ENCODE results near the gene SOCS7.

Gene SOCS7

DNA sequence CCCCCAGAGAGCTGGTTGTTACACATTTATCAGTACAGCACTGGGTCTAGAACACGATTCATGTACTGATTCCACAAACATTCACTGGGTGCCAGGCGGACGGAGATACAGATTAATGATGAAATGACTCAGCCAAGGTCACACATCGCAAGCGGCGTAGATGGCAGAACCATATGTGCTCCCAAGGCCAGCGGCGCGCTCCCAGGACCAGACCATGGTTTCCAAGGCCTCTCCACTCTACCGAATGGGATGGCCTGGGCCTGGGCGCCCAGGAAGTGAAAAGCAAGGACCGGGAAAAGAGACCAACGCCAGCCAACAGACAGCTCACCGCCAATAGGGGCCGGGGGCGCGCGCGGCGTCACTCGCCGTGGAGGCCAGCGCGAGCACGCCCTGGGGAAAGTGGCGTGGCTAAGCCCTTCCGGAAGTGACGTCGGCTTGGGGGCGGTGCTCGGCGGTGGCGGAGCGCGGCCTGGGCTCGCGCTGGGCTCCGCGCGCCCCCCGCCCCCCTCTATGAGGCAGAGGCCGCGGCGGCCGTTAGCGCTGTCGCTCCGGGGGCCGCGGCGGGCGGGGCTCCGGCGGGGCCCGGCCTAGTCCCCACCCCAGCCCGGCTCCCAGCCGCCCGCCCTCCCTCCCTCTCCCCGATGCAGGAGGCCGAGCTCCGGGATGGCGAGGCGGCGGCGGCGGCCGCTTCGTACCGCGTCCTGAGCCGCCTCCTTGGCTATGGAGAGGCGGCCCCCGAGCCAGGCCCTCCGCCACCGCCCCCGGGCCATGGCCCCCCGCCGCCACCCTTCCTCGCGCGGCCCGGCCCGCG is at the start of gene SOCS7:
SOCS7 (plus strand) TSS at position 433 of the 811 bp plus-strand sequence; CDS start at position 642, 209 bp downstream.
- DNase-seq (ENCODE audit: low read depth), result peak; percentile 83

DNA sequence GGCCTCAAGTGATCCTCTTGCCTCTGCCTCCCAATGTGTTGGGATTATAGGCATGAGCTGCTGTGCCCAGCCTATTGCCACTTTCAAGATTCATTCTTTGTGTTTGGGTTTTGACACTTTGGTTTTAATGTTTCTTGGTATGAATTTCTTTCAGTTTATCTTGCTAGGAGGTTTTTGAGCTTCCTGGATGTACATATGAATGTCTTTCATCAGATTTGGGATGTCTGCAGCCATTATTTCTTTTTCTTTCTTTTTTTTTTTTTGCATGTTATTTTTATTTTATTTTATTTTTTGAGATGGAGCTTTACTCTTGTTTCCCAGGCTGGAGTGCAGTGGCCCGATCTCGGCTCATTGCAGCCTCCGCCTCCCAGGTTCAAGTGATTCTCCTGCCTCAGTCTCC is 36.1 kb upstream of the SOCS7 start:
- DNase-seq (ENCODE audit: low read depth), result no peak

DNA sequence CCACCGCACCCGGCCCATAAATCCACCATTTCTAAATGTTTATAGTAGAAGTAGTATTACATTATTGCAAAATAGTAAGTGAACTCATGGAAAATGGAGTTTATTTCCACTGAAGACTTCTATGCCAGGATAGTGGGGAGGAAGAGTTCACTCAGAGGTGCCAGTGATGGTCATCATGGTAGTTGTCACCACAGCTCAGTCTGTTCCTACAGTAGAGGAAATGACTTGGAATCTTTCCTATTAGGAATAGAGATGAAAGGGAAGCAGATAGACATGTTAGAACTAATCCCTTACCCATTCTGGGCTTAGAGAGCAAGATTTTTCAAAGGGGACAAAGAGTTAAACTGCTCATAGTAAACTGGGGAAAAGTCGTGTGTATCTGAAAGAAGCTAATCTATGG is 34.6 kb upstream of the SOCS7 start:
- DNase-seq (ENCODE audit: low read depth), result no peak

- DNase-seq (ENCODE audit: low read depth), result no peak
These were observed 31.2 kb upstream of the SOCS7 start for GRCh38 chr17:38320482-38320881.

GRCh38 chr17:38322156-38322779 is 29.4 kb upstream of the SOCS7 start:
- DNase-seq (ENCODE audit: low read depth), result no peak

- no peak for DNase-seq (ENCODE audit: low read depth)
These were observed 28.7 kb upstream of the SOCS7 start for GRCh38 chr17:38322897-38323296.

DNA sequence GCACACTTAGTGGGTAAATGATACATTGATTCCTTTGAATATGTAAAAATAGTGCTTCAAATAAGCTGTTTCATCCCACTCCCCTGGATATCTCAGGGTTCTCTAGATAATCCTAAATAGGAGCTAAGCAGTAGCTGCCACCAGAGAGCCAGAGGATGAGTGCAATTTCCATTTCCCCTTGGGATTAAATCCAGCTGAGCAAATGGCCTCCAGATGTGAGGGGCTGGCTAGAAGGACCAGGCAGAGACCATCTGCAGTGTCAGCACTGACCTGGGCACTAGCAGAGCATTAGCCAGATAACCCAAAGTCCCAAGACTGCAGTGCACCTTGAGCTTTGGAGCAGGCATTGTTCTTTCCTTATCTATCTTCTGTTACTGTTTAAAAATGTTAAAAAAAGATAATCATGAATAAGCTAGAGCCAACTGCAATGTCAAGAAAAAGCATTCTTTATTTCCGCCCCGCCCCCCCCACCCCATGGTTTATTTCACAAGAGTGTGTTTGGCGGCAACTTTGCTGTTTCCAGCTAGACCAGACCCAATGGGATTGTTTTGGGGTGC is 27.4 kb upstream of the SOCS7 start:
- DNase-seq (ENCODE audit: low read depth), result no peak

GRCh38 chr17:38324772-38325171 is 26.9 kb upstream of the SOCS7 start:
- DNase-seq (ENCODE audit: low read depth), result no peak

GRCh38 chr17:38325221-38325851 is 26.3 kb upstream of the SOCS7 start:
- DNase-seq (ENCODE audit: low read depth), result no peak

GRCh38 chr17:38326996-38327792 is 24.4 kb upstream of the SOCS7 start:
- DNase-seq (ENCODE audit: low read depth), result no peak

- DNase-seq (ENCODE audit: low read depth), result no peak
These were observed 23.7 kb upstream of the SOCS7 start for GRCh38 chr17:38327936-38328335.

- DNase-seq (ENCODE audit: low read depth), result no peak
These were observed 23.0 kb upstream of the SOCS7 start for GRCh38 chr17:38328620-38329019.

GRCh38 chr17:38329284-38329683 is 22.4 kb upstream of the SOCS7 start:
- no peak for DNase-seq (ENCODE audit: low read depth)

DNA sequence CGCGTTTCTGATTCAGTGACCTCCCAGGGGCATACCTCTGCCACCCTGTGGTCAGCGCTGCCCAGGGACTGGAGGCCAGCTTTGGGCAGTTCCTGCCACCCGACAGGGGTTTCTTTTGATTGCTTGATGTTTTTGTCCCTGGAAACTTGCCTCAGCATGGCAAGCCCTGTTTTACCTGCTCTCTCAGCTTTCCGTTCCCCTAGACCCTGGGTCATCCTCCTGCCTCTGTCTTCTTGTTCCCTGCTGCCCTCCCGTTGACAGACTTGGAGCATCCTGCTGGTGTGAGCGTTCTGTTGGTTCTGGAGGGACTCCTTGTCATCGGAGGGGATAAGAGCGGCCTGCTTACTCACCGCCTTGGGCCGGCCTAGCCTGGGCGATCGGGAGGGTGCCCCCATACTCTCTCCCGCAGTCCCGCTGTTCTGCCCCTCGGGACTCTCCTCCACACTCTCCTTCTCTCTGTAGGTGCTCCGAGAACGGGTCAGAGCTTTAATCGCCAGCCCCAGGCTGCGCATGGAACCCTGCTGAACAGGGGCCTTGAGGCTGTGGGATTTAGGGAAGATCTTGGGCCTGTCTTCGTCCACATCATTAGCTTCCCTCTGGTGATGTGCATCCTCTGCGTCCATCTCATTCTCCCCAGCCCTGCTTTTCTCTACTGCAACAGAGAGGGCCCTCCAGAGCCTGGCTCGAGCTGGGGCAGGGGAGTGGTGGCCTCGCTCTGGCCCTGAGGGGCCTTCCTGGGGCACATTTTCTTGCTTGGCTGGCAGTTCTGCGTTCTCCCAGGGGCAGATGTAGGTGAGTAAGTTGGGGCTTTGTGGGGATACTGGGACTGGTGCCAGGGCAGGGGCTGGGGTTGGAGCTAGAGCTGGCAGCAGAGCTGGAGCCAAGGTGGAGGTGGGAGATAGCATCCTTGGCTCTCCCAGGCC is 21.6 kb upstream of the SOCS7 start:
- no peak for DNase-seq (ENCODE audit: low read depth)

- no peak for DNase-seq (ENCODE audit: low read depth)
These were observed 20.7 kb upstream of the SOCS7 start for GRCh38 chr17:38330941-38331411.

DNA sequence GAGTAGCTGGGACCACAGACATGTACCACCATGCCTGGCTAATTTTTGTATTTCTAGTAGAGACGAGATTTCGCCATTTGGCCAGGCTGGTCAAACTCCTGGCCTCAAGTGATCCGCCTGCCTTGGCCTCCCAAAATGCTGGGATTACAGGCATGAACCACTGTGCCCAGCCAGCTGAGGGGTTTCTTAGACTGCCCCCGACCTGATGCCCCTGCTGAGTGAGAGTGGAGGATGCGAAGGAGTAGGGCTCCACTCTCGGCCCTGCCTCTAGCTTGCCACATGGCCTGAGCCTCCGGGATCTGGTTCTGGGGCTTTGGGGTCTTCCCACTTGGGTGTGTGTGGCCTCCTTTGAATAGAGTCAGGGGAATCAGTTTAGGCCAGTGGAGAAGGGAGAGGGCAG is 18.9 kb upstream of the SOCS7 start:
- DNase-seq (ENCODE audit: low read depth), result no peak

DNA sequence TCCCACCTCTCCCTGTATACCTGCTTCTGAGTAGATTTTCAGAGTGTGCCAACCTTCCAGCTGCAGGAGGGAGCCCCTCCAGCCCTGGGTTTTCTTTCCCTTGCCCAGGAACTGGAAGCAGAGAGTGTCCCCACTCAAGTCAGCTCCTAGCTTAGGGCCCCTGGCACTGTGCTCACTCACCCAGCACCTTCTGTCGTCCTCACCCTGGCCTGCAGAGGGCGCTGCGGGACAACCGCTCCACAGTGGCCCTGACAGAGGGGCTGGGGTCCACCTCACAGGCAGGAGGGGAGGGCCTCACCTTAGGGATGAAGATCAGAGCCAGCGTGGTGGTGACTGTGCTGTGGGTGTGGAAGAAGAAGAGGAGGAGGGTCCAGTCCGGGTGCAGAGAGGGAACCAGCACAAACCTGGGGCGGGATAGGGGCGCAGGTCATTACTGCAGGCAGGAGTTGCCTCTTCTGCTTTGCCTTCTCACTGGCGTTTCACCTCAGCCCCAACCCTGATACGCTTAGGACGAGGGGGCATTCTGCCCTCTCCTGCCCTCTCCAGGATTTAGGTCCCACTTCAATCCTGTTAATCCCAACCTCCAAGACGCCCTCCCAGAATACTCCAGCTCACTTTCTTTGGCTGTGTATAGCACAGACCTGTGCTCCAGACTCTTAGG is 17.9 kb upstream of the SOCS7 start:
- no peak for DNase-seq (ENCODE audit: low read depth)

DNA sequence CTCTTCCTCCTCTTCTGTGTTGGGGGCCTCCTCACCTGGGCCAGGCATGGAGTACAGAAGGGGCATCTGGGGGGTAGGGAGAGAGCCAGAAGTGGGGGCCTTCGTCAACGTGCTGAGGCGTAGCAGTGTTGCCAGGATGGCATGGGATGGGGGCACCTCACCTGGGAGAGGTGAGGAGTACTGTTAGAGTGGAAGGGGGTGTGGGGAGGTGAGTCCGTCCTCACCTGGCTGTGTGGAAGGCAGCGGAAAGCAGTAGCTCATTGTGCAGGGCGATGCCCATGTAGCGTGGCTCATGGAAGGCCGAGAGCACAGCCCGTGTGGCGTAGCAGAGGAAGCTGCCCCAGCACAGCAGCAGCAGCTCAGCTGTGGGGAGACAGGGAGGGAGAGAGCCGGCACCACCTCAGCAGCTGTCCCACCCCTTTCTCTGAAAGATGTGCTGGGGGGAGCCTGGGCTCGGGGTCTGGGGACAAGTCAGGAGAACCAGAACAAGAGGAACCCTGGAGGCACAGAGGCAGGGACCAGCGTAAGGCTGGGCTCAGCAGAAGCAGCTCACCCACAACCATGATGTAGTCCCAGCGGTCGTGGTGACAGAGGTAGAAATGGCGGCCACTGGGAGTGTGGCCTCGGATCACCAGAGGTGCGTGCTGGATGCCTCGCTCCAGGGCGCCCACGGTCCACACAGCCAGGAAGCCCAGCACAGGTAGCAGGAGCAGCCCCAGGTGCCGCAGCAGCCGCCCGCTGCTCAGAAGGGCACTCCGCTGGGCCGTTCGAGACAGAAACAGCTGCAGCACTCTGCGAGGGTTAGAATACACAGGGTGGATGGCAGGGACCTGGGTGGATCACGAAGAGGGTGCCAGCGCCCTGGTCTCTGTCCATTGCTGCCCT is 16.9 kb upstream of the SOCS7 start:
- DNase-seq (ENCODE audit: low read depth), result no peak

DNA sequence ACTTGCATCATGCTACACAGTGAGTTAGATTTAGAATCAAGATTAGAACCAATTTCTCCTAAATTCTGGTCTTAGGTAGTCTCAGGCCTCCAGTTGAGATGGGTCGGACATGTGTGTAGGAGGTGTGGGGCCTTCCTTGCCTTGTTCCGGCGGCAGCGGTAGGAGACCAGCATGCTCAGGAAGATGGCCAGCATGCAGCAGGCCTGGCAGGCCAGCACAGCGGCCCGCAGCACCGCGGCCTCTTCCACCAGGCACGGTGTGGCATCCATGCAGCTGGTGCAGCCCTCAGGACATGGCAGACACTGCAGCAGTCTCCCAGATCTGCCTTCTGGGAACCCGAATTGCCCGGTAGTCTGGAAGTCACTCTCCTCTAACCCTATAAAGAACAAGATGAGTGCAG is 14.8 kb upstream of the SOCS7 start:
- no peak for DNase-seq (ENCODE audit: low read depth)
